ENCODE results near the gene GBP7.

The GBP7 gene

DNA sequence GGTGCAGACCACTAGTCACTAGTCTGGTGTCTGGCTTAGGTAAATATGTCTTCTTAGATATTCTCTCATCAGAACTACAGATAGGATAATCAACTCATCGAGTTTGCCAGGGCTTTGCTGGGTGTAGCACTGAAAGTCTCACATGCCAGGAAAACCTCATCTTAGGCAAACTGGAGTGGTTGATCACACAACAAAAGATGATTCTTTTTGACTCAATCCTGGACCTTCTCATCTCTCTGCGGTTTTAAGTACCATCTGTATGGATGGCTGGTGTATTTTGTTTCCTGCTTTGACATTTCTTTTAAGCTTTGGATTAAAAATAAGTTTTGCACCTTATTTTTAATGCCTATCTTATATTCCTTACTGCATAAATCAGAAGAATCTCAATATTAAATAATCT, 61.1 kb downstream of the GBP7 start:
- DNase-seq (ENCODE audit: low read depth): no peak

DNA sequence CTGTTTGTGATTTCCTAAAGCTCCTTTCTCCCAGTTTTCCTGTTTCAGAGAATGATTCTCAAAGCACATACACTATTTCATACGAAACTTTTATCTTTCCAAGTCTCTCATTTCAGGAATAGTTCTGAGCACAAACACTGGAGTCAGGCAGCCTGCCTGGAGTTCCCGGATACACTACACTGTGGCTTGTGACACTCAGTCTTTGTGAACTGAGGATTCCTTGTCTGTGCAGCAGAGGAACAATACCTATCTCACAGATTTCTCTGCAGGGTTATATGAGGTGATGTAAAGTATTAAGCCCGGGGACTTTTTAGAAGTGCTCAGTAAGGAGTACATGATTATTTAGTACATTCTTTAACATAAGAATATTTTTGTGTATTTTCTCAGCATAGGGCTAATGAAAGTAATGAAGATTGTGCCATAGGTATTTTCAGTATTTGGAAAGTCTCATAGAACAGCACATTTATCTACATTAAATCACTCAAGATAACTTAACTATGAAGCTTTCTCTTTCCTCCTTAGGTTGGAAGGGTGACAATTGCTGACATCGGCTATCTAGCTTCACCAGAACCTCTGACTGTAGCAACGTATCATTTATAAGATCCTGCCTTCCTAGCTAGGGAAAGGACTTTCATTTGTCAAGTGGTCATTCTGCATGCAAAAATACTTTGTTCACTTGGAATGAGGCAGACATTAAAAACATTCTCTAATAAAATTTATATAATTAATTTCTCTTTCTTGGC, 62.8 kb downstream of the GBP7 start:
- no peak for DNase-seq (ENCODE audit: low read depth)

DNA sequence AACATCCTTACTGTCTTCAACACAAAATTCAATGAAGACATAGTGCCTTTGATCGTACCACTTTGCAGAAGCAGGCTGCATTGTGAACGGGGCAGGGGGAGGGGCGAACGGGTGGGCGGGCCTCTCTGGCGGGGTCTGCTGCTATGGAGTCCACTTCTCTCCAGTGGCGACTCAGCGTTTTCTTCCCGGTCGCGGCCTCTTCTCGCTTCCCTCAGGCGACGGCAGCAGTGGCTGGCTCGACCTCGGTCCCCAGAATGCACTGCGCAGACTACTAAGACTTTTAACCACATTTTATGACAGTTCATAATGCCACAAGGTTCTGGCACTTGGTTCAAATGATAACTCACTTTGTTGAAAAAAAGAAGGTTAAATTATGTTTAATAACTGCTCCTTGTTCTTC, 71.1 kb downstream of the GBP7 start:
- DNase-seq (ENCODE audit: low read depth): no peak

DNA sequence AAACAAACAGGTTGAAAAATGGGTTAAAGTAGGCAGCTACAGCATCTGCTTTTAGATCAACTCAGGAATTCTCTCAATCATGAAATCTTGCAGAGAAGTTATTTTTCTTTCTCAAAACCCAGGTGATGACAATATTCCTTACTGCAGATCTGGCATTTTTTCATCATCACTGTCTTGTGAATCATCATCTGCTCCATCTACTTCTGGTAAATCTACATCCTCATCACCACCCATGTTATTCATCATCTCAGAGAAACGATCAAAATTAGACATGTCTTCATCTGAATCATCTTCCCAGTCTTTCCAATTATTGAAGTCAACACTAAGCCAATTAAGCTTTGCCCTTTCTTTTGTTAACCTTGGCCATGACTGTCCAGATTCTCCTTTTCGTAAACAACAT, 71.7 kb downstream of the GBP7 start:
- no peak for DNase-seq (ENCODE audit: low read depth)

DNA sequence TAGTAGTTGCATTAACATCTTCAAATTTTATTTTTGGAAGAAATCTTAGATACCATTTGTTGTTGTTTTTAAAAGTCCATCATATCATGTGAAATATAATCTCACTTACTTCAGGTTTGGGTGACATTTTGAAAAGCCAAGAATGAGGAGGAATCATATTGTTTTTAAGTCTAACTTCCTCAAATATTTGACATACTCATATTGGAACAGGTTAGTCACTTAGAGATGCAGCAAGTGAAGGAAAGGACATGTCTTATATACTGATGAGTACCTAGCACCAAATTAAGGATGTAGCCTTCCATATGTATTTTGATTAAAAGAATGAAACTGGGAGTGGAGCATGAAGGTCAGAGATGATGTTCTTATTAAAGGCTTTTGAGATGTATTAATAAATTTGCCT, 73.8 kb downstream of the GBP7 start:
- no peak for DNase-seq (ENCODE audit: low read depth)

DNA sequence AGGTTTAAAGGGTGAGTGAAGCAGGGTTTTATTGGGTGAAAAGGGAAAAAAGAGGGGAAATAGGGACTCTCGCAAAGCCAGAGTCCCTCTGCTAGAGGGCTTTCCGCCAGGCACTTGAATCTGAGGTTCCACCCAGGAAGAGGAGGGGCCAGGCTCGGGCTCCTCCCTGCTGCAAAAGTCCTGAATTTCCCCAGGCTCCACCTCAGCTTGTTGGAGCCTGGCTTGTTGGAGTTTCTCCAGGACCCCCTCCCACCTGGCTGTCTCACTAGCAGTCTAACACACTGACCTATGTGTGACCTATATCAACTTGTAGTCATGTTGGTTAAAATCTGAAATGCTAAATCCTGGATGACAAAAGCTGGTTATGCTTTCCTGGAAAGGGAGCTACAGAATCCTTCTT, 75.4 kb downstream of the GBP7 start:
- no peak for DNase-seq (ENCODE audit: low read depth)

DNA sequence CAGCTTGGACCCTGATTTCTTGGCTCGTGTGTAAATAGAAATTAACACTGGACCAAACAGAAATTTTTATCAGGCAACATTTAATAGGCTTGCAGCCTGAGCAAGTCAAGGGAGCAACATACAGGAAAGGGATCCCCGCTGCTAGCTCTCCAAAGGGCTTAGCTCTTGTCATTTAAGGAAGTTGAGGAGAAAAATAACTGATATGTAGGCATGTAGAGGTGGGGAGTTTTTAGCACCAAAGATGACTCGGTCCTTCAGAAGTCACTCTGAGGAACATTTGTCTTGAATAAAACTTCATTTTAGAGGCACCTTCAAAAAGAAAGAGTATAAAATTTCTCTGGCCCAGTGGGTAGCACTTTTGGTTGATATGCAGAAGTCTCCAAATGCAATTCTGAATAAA, 76.9 kb downstream of the GBP7 start:
- no peak for DNase-seq (ENCODE audit: low read depth)

GRCh38 chr1:89095737-89096136, 80.1 kb downstream of the GBP7 start:
- DNase-seq (ENCODE audit: low read depth): no peak

DNA sequence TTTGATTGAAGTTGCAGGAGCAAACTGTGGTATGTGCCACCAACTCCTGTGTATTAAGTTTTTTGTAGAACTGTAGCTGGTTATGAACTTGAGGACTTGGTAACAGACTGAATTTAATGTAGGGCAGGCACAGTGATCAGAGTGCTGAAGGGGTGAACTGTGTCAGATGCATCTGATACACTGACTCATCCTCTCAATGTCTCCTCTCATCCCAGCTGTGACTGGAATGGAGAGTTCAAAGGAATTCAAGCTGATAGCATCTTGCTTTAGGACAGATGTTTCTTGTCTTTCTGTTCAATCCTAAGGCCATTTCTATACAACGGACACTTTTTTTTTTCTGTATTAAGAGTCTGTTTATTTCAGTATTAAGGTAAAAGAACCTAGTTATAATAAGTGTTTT, 85.8 kb downstream of the GBP7 start:
- DNase-seq (ENCODE audit: low read depth): no peak

GRCh38 chr1:89088572-89088971, 87.2 kb downstream of the GBP7 start:
- DNase-seq (ENCODE audit: low read depth): no peak

GRCh38 chr1:89087241-89087640, 88.6 kb downstream of the GBP7 start:
- no peak for DNase-seq (ENCODE audit: low read depth)

- no peak for DNase-seq (ENCODE audit: low read depth)
Observed at GRCh38 chr1:89085781-89086180, 90.0 kb downstream of the GBP7 start.

Measured in stimulated activated CD8-positive, alpha-beta memory T cell treated with anti-CD3 and anti-CD28 coated beads, Interleukin-4, amount 100 ng/mL, for 24 hours (primary cell).